SIG-M5 treated with dmso at 0.1 percent for 504 hours (cell line): ENCODE data around the gene OS9.
"Not testable (repeated sequence)": the region's sequence is repeated elsewhere in the genome, so short reads cannot be mapped to it uniquely, and the experiment has no call there.

Experiments used
- DNase-seq: peaks from one replicate; lab custom pipeline; 2025; ENCODE audit not compliant: unreplicated experiment; lab: John Stamatoyannopoulos, UW

Gene OS9

GRCh38 chr12:57694459-57695019, 607 bp downstream of the OS9 start:
- peak; percentile 19 for DNase-seq

- no peak for DNase-seq
Measured at GRCh38 chr12:57695770-57696432, 2.0 kb downstream of the OS9 start.

- DNase-seq: no peak
Measured at GRCh38 chr12:57697076-57697475, 3.1 kb downstream of the OS9 start.

- DNase-seq: no peak
Measured at GRCh38 chr12:57698414-57698813, 4.5 kb downstream of the OS9 start.

GRCh38 chr12:57700317-57700716, 6.4 kb downstream of the OS9 start:
- no peak for DNase-seq

- no peak for DNase-seq
Measured at GRCh38 chr12:57707250-57707649, 13.3 kb downstream of the OS9 start.

DNA sequence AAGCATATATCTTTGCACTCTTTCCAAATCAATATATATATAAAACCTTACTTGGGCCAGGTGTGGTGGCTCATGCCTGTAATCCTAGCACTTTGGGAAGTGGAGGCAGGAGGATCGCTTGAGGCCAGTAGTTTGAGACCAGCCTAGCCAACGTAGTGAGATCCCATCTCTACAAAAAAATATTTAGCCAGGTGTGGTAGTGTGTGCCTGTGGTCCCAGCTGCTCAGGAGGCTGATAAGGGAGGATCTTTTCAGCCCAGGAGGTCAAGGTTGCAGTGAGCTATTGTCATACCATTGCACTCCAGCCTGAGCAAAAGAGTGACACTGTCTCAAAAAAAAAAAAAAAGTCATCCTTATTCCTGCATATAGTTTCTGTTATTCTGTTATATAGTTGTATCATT, 14.4 kb downstream of the OS9 start:
- DNase-seq: no peak

- no peak for DNase-seq
Measured at GRCh38 chr12:57712701-57713100, 18.8 kb downstream of the OS9 start.

DNA sequence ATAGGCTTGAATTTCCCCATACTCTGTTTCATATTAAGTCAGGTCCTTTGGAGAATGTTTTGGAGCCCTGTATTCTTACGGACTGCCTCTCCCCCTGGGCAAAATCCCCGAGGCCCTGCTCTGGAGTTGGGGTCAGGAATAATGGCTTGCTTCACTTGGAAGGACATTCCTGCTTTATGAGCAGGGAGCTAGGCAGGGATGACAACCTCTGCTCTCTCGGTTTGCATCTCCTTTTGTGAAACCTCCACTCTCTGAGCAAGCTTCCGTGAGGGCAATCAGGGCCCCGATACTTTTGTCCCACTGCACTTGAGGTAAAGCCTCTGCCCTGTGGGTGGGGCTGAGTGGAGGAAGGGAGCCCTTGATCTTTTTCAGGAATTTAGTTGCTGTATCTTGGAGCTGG, 19.3 kb downstream of the OS9 start:
- no peak for DNase-seq

DNA sequence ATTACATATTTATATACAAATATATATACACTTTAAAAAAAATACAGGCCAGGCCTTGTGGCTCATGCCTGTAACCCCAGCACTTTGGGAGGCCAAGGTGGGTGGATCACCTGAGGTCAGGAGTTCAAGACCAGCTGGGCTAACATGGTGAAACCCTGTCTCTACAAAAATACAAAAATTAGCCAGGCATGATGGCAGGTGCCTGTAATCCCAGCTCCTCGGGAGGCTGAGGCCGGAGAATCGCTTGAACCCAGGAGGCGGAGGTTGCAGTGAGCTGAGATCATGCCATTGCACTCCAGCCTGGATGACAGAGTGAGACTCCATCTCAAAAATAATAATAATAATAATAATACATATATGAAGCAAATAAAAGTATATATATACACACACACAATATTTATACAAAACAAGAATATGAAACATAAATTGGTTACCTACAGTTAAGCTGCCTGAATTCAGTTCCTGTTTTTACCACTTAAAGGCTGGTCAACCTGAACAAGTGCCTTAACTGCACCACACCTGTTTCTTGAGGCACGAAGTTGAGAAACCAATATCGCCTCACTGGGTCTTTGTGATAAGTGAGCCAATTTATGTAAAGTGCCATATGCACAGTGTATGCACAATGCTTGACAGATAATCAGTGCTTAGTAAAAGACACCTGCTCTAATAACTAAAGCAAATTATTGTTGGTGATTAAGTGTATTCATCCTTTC, 21.3 kb downstream of the OS9 start:
- DNase-seq: not testable (repeated sequence)

- DNase-seq: no peak
Measured at GRCh38 chr12:57715786-57716185, 21.9 kb downstream of the OS9 start.

- DNase-seq: no peak
Measured at GRCh38 chr12:57716305-57716704, 22.4 kb downstream of the OS9 start.

- no peak for DNase-seq
Measured at GRCh38 chr12:57717131-57717530, 23.2 kb downstream of the OS9 start.

DNA sequence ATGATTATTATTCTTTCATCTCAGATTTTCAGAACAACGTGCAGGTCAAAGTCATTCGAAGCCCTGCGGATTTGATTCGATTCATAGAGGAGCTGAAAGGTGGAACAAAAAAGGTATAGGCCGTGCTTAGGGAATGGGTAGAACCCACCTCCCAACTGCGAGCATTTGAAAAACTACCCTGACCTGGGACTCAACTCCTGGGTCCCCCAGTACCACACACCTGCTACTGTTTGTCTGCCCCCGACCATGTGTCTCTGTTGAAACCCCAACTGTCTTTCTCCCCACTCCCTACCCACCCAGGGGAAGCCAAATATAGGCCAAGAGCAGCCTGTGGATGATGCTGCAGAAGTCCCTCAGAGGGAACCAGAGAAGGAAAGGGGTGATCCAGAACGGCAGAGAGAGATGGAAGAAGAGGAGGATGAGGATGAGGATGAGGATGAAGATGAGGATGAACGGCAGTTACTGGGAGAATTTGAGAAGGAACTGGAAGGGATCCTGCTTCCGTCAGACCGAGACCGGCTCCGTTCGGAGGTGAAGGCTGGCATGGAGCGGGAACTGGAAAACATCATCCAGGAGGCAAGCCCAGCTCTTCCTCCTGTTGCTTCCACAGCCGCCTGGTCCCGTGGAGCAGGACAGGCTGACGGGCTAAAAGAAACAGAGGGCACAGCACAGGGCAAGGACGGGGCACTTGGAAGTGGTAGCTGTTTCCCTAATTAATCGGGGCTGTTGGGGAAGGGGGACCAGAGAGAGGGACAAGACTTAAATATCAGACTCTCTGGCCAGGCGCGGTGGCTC, 24.1 kb downstream of the OS9 start:
- no peak for DNase-seq

DNA sequence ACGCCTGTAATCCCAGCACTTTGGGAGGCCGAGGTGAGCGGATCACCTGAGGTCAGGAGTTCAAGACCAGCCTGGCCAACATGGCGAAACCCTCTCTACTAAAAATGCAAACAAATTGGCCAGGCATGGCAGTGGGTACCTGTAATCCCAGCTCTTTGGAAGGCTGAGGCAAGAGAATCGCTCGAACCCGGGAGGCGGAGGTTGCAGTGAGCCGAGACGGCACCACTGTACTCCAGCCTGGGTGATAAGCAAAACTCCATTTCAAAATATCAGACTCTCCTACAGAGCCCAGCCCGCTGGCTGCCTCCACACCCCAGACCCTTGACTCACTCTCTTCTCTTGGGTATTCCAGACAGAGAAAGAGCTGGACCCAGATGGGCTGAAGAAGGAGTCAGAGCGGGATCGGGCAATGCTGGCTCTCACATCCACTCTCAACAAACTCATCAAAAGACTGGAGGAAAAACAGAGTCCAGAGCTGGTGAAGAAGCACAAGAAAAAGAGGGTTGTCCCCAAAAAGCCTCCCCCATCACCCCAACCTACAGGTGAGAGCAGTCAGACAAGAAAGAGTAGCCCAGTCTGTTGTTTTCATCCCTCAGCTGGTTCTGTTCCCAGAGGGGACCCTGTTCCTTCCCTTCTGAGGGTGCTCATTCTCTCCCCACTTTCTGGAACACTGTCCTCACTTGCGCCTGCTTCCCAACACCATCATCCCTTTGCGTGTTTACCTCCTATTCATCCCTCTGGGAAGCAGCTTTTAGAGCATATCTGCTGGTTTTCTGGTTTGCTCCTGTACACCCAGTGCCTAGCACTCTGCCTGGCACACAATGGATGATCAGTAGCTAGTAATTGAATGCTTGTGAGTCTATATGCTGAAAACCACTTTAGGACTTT, 25.0 kb downstream of the OS9 start:
- DNase-seq: no peak

DNA sequence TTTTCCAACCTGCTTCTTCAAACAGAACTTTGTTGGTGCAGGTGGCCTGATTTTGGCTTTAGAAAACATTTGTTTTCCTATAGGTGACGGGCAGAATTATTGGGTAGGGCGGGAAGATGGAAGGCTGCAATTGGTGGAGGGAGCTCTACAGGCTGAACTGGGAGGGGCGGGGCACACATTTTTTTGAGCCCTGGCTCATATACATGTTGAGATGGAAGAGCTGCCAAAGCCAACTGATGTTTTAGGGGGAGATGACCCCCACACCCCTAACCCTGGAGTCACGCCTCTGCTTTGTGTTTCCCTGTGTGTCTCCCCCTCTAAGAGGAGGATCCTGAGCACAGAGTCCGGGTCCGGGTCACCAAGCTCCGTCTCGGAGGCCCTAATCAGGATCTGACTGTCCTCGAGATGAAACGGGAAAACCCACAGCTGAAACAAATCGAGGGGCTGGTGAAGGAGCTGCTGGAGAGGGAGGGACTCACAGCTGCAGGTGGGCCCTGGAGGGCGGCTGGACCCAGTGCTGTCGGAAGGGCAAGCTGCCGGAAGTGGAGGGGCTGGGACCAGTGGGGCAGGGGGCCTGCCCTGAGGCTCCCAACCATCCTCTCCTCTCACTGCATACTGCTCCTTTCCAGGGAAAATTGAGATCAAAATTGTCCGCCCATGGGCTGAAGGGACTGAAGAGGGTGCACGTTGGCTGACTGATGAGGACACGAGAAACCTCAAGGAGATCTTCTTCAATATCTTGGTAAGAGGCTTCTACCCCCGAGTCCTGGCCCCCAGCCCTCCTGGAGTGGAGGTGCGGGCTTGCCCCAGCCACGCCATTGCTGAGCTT, 26.1 kb downstream of the OS9 start:
- DNase-seq: no peak

- DNase-seq: no peak
Measured at GRCh38 chr12:57720606-57721595, 27.0 kb downstream of the OS9 start.

GRCh38 chr12:57721846-57722608, 28.1 kb downstream of the OS9 start:
- not testable (repeated sequence) for DNase-seq
